GM03348 (cell line): ENCODE results near the gene WWOX.
"Not testable (repeated sequence)": the region's sequence is repeated elsewhere in the genome, so short reads cannot be mapped to it uniquely, and the experiment has no call there.

Source experiments
- DNase-seq: peaks from one replicate; pipeline ENCODE4 v3.0.0; 2012; ENCODE audit warnings: low spot score

Gene WWOX

DNA sequence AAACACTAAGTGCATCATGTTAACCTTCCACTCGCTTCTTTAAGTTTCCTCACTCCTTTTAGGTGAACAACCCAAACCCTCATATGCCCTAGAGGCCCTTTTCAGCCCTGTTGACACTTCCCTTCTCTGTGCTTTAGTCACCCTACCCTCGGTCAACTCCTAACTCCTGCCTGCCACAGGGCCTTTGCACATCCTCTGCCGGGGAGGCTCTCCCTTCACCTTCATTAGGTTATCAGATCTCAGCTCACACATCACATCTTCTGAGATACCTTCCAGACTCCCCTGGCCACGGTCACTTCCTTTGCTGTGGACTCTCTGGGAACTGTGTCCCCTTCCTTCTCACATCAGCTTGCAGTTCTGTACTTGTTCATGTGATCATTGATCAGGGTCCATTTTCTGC is 926.7 kb downstream of the WWOX start:
- no peak for DNase-seq

DNA sequence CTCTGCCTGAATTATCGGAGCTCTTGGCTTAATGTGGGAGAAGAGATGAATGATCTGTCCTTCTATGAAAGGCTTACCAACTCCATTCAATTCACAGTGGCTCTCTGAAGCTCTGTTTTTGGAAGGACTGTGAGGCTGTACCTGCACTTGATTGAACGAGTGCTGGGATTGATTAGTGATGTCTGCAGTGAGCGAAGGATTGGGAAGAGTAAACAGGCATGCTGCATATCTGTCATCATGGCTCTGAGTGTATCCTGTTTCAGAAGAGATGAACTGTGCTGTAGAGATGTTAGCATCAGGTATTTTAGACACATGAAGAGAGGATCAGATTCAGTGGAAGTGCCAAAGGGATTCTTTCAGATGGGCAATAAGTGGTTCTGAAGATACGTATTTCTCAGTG is 937.1 kb downstream of the WWOX start:
- no peak for DNase-seq

DNA sequence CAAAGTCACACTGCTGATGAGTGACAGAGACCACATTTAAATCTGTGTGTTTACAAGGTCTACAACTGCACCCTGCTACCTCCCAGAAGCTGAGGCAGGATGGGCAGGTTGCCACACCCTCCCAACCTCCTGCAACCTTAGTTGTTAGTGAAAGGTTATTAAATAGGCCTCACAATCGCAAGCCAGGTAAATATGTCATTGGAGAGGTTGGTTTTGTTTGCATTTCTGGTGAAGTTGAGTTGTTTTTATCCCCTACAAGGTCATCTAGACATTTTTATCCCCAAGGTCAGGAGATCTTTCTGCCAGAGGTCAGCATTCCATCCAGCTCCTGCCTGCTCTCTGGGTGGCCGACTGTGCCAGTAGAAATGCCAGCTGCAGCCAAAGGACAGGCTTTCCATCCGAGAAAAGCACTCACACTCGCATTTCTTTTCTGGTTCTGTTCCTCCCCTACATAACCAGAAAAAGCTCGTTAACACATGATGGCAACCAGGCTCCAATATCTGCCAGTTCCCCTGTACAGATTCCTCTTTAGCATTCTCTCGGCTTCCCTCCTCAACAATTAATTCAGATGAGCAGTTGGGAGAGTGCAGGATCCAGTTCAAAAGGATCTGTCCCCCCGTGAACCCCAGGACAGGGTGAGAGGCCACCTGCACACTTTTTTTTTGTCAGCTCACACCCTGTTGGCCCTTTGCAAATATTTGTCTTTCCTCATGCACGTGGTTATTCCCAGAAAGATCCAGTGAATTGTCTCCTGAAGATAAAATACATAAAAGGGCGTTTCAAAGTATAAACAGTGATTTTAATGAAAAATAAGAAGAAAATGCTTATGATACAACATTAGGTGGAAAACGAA is 938.3 kb downstream of the WWOX start:
- DNase-seq = no peak

DNA sequence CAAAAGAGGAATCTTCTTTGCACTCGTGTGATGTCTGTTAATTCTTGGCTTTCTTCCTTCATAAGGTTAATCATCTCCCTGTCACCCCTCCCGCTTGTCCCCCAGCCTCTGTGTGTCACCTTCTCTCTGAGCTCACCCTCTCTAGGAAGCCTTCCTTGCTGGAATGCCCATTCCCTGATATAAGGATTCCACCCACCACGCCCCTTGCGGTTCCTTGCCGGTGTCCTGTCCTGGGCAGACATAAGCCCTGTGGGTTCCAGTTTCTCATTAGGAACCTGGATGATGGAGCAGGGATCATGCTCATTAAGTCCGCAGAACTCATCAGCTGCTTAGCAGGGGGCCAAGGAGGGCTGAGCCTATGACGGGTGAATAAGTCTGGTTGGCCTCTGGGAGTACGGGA is 941.8 kb downstream of the WWOX start:
- no peak for DNase-seq

DNA sequence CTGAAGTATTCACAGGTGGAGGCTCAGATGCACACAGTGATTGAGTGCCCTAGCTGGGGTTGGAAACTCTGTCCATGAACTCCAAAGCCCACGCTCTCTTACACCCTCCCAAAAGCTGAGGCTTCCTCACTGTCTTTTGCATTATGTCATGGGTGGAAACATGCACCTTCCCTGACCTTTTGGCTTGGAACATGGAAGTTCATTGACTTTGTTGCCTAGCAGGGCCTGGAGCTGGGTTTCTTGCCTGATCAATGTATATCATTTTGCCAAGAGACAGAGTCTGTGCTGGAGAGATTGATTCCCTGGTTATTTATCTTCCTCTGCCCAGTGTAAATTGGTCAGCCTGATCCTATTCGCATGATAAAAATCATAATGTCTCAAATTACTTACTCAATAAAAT is 942.7 kb downstream of the WWOX start:
- DNase-seq = no peak

DNA sequence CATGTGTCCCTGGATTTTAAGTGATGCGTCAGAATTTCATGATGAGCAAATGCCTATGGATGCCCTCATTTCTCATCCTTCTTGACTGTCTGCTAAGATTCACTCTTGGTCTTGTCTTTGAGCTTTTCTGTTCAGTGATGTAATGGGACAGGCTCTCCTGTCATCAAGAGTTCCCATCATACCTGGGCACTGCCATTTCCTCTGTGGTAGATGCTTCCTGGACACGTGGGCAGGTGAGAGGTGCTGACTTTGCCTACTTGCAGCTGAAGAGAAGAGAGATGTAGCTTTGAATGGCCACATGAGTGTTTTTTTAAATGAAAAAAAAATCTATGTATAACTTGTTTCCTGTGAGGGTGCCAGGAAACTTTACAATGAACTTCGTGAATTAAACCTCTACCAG is 943.4 kb downstream of the WWOX start:
- no peak for DNase-seq

DNA sequence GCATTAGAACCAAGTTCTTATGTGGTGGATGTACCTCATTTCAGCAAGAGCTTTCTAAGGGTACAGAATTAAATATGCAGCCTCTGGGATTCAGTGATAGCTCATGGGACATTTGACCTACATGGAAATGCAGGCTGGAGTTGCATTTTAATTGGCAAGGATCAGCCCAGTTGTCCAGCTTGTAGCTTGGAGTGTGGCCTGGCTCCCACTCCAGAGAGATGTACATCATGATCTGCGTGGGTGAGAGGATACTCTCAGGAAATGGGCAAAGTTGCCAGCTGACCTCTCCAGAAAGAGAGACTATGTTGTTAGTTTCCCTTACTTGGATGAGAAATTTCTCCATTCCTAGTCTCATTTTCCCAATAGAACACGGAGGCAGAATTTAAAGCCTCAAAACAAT is 945.7 kb downstream of the WWOX start:
- DNase-seq = no peak

DNA sequence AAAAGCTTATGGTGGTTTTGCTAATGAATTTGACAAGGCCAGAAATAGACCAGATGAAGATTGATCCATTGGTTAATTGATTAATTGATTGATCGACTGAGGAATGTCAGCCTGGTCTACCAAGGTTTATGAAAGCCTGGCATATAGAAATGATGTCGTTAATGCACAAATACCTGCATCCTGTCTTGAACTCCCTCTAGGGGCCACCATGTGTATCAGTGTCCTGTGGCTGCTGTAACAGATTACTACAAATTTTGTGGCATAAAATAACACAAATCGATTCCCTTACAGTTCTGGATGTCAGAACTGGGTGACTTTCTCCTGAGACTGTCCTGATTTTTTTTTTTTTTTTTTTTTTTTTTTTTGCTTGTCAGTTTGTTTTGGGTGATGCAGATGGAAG is 947.9 kb downstream of the WWOX start:
- no peak for DNase-seq

DNA sequence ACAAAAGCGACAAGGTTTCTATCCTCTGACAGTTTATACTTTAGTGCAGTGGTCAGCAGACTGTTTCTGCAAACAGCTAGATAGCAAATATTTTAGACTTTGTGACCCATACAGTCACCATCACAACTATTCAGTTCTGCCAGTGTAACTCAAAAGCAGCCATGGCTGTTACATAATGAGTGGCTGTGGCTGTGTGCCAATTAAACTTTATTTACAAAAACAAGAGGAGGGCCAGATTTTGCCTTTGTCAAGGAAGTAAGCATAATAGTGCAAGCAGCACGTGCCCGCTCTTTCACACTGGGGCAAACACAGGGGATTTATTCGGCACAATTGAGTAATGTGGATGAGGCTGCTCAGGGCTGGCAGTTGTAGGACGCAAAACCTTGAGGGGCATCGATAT is 949.6 kb downstream of the WWOX start:
- DNase-seq = no peak

DNA sequence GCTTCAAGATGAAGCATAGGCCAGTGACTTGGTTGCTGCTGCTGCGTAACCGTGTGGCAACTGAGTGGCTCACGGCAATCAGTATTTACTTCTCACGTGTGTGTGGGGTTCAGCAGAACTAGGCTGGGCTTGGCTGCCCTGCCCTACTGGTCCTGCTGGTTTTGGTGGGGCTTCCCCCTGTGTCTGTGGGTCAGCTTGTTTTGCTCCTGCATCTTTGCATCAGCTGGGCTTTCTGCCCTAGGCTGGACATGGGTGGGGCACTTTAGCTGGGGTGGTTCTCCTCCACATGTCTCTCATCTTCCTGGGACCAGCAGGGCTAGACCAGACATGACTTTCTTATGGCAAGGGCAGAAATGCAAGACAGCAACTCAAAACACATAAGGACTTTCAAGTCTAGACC is 950.6 kb downstream of the WWOX start:
- DNase-seq = no peak

DNA sequence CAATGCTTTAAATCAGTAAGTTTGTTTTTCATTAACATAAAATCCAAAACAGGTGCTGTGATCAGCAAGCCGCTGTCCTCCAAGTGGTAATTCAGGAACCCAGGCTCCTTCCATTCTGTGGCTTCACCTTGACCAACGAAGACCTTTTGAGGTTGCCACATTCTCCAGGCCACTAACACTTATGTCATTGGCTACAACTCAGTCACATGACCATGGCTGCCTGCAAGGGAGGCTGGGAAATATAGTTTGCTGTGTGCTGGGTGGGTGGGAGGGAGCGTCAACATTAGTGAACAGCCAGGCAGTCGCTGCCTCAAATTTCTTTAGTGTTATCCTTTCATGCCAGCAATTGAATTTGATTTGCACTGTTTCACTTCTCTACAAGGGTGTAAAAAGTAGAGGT is 951.9 kb downstream of the WWOX start:
- DNase-seq = no peak

DNA sequence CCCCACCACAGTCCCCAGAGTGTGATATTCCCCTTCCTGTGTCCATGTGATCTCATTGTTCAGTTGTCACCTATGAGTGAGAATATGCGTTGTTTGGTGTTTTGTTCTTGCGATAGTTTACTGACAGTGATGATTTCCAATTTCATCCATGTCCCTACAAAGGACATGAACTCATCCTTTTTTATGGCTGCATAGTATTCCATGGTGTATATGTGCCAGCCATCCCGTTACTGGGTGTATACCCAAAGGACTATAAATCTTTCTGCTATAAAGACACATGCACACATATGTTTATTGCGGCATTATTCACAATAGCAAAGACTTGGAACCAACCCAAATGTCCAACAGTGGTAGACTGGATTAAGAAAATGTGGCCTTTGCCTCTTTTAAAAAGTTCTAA is 952.7 kb downstream of the WWOX start:
- DNase-seq = not testable (repeated sequence)

DNA sequence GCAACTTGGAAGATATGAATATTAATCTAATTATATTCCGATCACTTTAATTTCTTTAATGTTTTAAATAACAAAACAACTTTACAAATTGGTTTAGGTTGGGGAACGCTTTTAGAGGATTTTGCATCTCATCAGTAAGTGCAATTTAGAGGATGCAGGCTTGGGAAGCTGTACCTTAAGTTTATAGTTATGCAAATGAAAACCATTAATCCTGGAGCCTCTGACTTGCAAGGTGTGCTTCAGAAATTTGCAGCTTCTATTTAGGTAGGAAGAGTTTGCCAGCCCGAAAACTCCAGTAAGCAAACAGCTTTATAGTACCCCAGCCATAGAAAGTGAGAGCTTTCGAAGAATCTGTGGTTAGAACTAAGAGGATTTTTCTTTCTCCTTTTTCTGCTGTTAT is 954.1 kb downstream of the WWOX start:
- no peak for DNase-seq

DNA sequence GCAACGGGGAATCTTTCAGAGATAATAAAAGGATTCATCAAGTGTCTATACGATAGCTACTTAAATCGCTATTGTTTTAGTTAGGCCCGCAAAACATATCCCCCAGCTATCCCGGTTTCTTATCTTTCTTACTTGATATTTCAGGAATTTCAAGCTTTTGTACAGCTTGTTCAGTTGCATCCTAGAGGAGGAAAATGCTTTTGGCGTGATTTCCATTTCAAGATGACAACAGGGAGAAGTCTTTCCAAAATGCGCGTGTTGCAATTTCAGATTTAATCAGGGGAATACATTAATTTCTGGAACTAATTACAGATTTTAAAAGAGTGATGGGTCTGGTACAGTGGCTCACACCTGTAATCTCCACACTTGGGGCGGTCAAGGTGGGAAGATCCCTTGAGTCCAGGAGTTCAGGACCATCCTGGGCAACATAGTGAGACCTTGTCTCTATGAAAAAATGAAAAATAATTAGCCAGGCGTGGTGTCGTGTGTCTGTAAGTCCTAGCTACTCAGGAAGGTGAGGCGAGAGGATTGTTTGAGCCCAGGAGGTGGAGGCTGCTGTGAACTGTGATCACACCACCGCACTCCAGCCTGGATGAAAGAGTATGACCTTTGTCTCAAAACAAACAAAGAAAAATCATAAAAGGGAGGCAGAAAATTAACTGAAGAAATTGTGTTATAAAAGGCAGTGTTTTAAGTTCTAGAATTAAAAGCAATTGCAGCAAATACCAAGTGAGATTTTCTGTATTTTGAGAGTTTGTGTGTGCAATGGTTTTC is 954.9 kb downstream of the WWOX start:
- no peak for DNase-seq

DNA sequence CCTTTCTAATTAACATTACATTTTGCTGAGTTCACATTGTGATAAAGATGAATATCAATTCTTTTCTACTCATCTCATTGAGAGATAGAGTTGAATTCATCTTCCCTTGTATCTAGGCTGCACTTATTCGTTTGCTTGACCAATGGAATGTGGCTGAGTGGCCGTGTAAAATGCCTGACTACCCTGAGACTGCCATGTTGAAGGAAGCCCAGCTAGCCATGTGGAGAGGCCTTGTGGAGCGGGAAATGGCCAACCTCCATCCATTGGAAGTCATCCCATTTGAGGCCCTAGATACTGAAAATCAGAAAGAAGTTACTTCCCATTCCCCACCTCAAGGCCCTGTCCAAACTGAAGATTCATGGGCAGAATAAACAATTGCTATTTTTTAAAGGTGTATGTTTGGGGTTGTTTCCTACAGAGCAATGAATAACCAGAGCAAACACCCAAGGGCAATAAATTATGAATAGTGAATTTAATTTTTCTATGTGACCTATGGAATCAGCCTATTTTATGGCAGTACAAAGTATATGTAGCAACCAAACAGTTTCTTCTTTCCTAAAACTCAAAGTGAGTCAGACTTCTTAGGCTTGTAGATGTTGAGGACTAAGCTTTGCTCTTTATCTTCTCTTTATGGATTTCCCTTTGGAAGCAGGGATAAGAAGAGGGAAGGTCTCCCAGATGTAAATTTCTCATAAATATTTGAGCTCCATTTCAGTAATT is 956.0 kb downstream of the WWOX start:
- DNase-seq = no peak

DNA sequence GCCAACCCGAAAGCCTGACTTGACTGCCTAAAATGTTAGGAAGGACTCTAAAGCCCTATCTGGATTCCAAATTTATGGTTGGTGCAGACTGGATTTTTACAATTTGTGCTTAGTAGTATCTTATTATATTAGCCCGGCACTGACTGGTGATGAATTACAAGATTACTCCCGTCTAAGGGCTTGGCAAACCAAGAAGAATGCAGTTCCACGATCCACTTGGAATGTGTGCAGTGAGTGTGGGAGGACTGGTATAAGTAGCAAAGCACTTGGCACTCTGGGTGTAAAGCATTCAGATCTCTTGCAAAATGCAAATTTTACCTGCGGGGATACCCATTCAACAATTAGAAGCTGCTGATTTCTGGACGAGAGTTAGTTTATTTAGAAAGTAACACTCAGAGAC is 961.7 kb downstream of the WWOX start:
- no peak for DNase-seq

DNA sequence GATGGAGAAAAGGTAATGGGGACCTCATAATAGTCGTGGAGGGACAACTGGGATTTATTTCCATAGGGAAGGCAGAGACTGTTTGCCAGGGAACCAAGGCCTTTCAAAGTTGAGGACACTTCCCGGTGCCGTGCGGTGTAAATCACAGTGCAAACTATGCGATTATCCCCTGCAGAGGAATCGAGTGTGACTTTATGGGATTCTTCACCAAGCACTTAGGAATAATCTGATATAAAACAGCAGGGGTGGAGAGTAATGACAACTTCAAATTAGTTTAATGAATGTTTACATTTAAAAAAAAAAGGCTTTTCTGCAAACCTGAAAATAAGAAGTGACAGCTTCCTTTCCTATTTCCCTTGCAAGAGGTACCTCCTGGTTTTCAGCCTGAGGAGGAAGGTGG is 962.9 kb downstream of the WWOX start:
- no peak for DNase-seq

DNA sequence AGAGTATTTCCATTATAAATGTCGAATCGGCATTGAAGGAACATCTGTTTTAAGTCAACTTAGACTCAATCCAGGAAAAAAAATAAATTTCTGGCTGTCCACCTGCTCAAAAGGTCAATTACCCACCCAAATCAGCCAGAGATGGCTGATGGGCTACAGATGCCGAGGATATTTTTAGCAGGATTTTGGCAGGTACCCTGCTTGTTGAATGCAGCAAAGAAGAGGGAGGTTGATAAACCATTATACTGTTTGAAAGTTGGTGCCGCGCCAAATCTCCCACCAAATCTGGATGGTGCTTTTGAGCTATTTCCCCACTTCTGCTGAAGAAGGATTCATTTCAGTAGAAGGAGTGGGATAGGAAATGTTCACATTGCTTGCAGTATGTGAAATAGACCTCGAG is 963.4 kb downstream of the WWOX start:
- no peak for DNase-seq

DNA sequence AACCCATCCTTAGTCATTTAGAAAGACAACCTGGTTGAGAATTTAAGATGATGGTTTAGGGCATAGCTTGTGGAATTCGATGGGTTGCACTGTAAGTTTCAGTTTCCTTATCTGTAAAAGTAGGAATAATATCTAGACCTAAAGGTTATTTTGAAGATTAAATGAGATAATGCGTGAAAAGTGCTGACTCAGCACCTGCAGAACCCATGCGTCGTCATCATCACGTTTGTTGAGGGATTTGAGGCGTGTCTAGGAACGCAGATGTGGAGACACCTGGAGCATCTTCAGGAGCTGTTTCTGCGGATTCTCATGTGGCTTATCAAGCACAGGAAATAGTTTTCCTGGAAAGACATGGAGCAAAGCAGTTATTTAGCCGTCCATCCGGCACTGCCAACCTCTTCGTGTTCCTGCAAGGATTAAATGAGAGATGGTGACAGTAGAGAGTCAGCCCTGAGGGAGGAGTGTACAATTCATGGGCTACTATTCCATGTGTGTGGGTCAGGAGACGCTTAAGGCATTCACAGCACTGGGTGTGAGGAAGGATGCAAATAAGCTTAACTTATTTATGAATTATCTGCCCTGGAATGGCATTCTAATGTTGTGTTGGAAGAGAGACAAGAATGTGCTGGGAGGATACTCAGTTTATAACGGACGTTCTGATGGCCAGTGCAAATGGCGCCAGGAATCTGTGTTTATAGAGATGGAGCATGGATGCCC is 965.0 kb downstream of the WWOX start:
- no peak for DNase-seq

DNA sequence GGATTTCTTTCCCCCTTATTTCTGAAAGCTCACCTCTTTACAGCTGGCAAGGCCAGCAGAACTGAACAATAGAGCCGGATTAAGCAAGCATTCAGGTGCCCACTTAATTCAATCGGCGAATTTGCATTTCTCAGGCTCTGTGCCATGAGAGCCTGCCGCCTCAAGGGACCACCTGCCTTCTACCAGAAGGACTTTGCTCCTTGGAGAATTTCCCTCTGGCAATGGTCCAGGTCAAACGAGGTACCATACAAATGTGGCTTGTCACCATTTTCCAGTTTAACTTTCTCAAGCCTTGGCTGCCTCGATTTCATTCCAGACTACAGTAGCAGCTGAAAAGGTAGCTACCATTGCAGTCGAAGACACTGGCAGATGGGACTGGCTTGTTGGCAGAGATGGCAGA is 967.1 kb downstream of the WWOX start:
- no peak for DNase-seq

DNA sequence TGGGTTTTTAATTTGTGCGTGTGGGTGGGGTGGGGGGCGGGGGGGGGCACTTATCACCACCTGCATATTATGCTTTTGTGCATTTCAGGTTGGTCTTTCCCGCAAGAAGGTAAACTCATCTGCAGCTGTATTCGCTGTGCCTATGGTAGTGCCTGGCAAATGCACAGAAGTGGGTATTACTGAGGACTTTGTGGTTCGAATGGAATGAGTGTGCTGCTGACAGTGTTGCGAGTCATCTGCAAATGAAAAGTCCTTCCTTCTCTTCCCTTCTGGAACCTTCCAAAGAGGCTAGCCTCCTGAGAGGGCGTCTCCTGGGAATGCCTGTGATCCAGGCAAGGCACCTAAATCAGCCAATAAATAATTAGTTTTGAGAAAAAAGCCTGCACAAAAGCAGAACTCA is 968.1 kb downstream of the WWOX start:
- no peak for DNase-seq

DNA sequence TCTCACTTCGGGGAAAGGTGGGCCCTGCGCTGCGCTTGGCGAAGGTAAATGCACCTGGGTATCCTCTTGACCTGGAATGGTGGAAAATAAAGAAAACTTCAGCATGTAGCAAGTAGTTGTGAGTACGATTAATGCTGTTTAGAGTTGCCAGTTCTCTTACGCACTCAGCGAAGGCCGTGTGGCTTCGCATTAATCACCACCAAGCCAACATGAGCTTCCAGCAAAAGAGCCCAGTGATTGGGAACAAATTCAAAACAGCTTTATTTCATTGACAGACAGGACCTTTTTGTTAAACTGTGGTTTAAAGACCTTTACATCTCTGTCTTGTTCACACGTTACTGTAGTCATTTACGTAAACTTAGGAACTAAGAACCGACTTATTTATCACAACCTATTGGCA is 969.7 kb downstream of the WWOX start:
- DNase-seq = no peak
